ENCODE measurements around the gene TBCE. TPM values are rescaled to one million over a fixed set of nuclear protein-coding genes. Genes with fewer than 3 reads are reported as not detected.

Gene TBCE, protein sequence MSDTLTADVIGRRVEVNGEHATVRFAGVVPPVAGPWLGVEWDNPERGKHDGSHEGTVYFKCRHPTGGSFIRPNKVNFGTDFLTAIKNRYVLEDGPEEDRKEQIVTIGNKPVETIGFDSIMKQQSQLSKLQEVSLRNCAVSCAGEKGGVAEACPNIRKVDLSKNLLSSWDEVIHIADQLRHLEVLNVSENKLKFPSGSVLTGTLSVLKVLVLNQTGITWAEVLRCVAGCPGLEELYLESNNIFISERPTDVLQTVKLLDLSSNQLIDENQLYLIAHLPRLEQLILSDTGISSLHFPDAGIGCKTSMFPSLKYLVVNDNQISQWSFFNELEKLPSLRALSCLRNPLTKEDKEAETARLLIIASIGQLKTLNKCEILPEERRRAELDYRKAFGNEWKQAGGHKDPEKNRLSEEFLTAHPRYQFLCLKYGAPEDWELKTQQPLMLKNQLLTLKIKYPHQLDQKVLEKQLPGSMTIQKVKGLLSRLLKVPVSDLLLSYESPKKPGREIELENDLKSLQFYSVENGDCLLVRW
- total RNA-seq, result 22.2 and 24.3 TPM in 2 replicates

DNA sequence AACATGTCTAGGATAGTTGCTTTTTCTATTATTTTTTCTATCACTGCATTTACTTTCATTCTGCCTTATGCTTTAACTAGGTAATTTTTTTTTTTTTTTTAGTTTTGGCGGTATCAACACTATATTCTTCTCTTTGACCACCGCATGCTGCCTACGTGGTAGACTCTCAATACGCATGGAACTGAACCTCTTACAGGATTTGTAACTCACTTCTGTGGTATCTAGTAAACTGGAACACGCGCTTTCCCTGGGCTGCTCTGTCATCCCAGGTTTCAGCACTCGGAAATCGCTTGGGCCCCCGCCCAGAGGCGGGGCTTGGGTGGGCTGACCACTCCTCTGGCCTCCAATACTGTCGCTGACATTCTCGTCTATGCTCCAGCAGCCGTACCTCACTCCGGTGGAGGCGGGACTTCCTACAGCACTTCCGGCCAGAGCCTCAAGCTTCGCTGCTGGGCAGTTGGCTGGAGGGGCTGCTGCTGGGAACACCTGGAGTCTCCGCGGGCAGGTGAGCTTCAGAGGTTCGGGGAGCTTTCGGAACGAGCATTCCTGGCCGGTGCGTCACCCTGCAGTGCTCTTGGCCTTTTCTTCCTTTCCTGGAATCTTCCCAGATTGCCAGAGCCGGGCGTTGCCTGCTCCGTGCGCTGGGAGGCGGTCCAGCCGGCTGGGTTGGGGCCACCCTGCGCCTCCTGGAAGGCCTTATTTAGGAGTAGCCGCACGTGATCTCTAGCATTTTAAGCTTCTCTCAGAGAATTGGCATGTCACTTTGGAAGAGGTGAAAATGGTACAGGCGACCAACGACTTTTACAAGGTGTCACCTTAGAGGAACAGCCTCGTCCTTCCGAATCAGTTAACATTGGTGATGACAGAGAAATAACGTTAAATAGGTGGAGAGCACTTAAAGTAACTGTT, at the start of gene TBCE:
TBCE (plus strand) TSS at position 428 of the 909 bp plus-strand sequence. CDS start 12,623 bp downstream, outside the sequence.

DNA sequence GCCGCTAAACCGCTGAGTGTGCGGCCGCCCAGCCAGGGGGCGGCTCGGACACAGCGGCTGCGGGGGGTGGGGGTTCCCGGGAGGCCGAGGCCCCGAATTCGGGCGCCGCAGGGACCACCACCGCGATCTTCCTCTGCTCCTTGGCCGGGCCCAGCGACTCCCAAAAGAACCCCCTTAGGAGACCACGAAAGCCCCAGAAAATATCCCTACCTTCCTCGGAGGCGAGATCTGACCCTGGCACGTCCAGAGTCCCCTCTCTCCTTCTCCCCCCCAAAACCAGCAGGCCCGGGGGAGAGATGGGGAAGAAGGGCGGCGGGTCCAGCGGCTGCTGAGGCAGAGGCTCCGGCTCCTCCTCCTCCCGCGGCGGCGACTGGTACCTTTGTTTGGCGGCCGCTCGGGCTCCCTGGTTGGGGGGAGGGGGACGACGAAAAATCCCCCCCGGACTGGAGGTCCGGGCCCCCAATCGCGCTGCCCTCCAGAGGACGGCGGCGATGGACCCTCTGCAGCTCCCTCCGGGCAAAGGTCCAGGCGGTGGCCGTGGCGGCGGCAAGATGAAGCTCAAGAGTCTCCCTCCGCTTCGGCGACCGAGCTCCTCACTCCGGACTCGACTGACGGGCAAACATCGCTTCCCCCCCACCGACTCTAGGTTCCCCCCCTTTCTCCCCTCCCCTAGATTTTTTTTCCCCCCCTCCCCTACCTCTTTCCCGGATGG, 39.5 kb upstream of the TBCE start, which contains the start of gene ARID4B:
ARID4B (minus strand) TSS at position 621 of the 712 bp plus-strand sequence. CDS start 1,260 bp downstream, outside the sequence.

DNA sequence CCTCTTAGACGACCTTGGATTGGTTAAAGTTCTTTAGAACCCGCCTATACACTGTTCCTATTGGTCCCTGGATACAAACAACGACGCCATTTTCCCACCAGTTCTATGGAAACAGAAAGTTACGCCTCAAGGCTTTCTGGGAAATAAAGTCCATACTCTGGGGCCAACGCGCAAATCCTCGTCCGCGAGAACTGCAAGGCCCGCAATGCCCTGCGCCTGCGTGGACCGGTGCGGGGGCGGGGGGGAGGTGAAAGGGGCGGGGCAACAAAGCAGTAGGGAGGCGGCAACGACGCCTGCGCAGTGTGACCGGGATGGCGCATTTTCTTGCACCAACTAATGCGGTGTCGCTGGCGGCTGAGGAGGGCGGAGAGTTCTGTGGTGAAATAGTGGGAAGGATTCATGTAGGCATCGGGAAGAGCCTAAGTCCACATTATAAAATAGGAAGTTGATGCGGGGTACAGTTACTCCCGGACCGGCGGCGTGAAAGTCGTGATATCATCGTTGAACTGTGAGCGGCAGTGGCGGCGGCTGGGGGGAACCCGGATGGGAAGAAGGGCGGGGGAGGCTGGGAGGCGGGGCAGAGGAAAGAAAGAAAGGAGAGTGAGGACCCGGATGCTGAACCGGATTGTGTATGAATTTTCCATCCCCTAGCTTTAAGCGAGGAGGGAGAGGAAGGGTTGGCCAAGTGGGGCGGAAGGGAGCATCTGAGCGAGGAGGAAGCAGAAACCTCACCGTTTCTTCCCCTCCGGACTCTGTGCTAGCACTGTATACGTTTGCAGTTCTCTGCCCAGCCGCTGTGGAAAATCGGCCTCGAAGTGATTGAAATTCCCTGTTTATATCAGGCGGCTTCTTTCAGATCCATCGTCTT, 38.7 kb upstream of the TBCE start, which contains the start of gene GGPS1:
GGPS1 (plus strand) TSS at position 300 of the 868 bp plus-strand sequence. CDS start 6,695 bp downstream, outside the sequence.

Small RNAs within 50 kb of the gene (small RNA-seq; reads per million reads assigned to genes)
- not detected for gene AL391994.1
- not detected for gene RPS21P1

Other genes starting within 250 kb of the TBCE start
- gene TOMM20, start 238.6 kb upstream of the TBCE start, total RNA-seq, result 72.9 and 84.2 TPM in 2 replicates
- gene RBM34, start 206.2 kb upstream of the TBCE start, total RNA-seq, result 33.1 and 38.6 TPM in 2 replicates
- 24.5 and 27.7 TPM in 2 replicates for gene ARID4B, start 39.2 kb upstream of the TBCE start, total RNA-seq
- gene GGPS1, start 38.9 kb upstream of the TBCE start, total RNA-seq, result 21.9 and 29.0 TPM in 2 replicates
- 41.4 and 62.6 TPM in 2 replicates for gene B3GALNT2, start 137.0 kb downstream of the TBCE start, total RNA-seq

Measured in hair follicle dermal papilla cell (primary cell).